ENCODE results near the gene POLR3B.
"Not testable (repeated sequence)": the region's sequence is repeated elsewhere in the genome, so short reads cannot be mapped to it uniquely, and the experiment has no call there.

Gene POLR3B

GRCh38 chr12:106359646-106360399, 2.3 kb downstream of the POLR3B start:
- Mint-ChIP-seq H3K4me3 (no peak overlapping the region), H3K4me1 (ENCODE audit: low read depth) (peaks cover 16% of the 10 kb centered on the region), H3K36me3 (ENCODE audit: low read depth) (peaks cover 4% of the 10 kb centered on the region), H3K27me3 (no peaks in the 10 kb centered on the region), H3K27ac (no peak overlapping the region), H3K9me3 (no peaks in the 10 kb centered on the region)
- intact Hi-C loops (cut with micrococcal nuclease) = loop anchor here (5.0 kb wide), 3 partner anchors 133 to 732 kb away; partner anchors contain the start of genes CRY1 and RIC8B

- H3K27ac Mint-ChIP-seq = no peak overlapping the region
- H3K4me3 Mint-ChIP-seq = no peak overlapping the region
- peaks cover 16% of the 10 kb centered on the region for H3K4me1 Mint-ChIP-seq (ENCODE audit: low read depth)
- H3K36me3 Mint-ChIP-seq (ENCODE audit: low read depth) = peaks cover 10% of the 10 kb centered on the region
- H3K27me3 Mint-ChIP-seq = no peaks in the 10 kb centered on the region
- intact Hi-C loops (cut with micrococcal nuclease) = no loop called here
- no peaks in the 10 kb centered on the region for H3K9me3 Mint-ChIP-seq
Observed at GRCh38 chr12:106360400-106360994, 2.9 kb downstream of the POLR3B start.

- intact Hi-C loops (cut with micrococcal nuclease) = no loop called here
- H3K4me1 Mint-ChIP-seq (ENCODE audit: low read depth) = peaks cover 9% of the 10 kb centered on the region
- H3K4me3 Mint-ChIP-seq = no peak overlapping the region
- H3K36me3 Mint-ChIP-seq (ENCODE audit: low read depth) = peaks cover 10% of the 10 kb centered on the region
- no peak overlapping the region for H3K27ac Mint-ChIP-seq
- H3K9me3 Mint-ChIP-seq = no peaks in the 10 kb centered on the region
- no peaks in the 10 kb centered on the region for H3K27me3 Mint-ChIP-seq
Observed at GRCh38 chr12:106362971-106363370, 5.4 kb downstream of the POLR3B start.

- Mint-ChIP-seq H3K4me3 (no peak overlapping the region), H3K27me3 (no peaks in the 10 kb centered on the region), H3K36me3 (ENCODE audit: low read depth) (peaks cover 18% of the 10 kb centered on the region), H3K4me1 (ENCODE audit: low read depth) (no peaks in the 10 kb centered on the region), H3K9me3 (no peaks in the 10 kb centered on the region), H3K27ac (no peak overlapping the region)
- intact Hi-C loops (cut with micrococcal nuclease) = no loop called here
Observed at GRCh38 chr12:106364261-106364660, 6.7 kb downstream of the POLR3B start.

GRCh38 chr12:106369624-106370346, 12.2 kb downstream of the POLR3B start:
- no peak overlapping the region for H3K27ac Mint-ChIP-seq
- H3K4me1 Mint-ChIP-seq (ENCODE audit: low read depth) = no peaks in the 10 kb centered on the region
- H3K36me3 Mint-ChIP-seq (ENCODE audit: low read depth) = peaks cover 56% of the 10 kb centered on the region
- no peaks in the 10 kb centered on the region for H3K27me3 Mint-ChIP-seq
- no peaks in the 10 kb centered on the region for H3K9me3 Mint-ChIP-seq
- intact Hi-C loops (cut with micrococcal nuclease) = no loop called here
- H3K4me3 Mint-ChIP-seq = no peak overlapping the region

- H3K36me3 Mint-ChIP-seq (ENCODE audit: low read depth) = peaks cover 85% of the 10 kb centered on the region
- H3K27me3 Mint-ChIP-seq = no peaks in the 10 kb centered on the region
- intact Hi-C loops (cut with micrococcal nuclease) = no loop called here
- H3K4me1 Mint-ChIP-seq (ENCODE audit: low read depth) = no peaks in the 10 kb centered on the region
- no peak overlapping the region for H3K4me3 Mint-ChIP-seq
- H3K27ac Mint-ChIP-seq = no peak overlapping the region
- H3K9me3 Mint-ChIP-seq = peaks cover 10% of the 10 kb centered on the region
Observed at GRCh38 chr12:106378788-106379187, 21.2 kb downstream of the POLR3B start.

GRCh38 chr12:106380954-106381353, 23.4 kb downstream of the POLR3B start:
- no peaks in the 10 kb centered on the region for H3K4me1 Mint-ChIP-seq (ENCODE audit: low read depth)
- H3K27ac Mint-ChIP-seq = no peak overlapping the region
- intact Hi-C loops (cut with micrococcal nuclease) = no loop called here
- H3K9me3 Mint-ChIP-seq = peaks cover 10% of the 10 kb centered on the region
- H3K4me3 Mint-ChIP-seq = no peak overlapping the region
- H3K27me3 Mint-ChIP-seq = no peaks in the 10 kb centered on the region
- peaks cover 82% of the 10 kb centered on the region for H3K36me3 Mint-ChIP-seq (ENCODE audit: low read depth)

GRCh38 chr12:106381866-106382265, 24.3 kb downstream of the POLR3B start:
- H3K36me3 Mint-ChIP-seq (ENCODE audit: low read depth) = peaks cover 72% of the 10 kb centered on the region

GRCh38 chr12:106386813-106387535, 29.4 kb downstream of the POLR3B start:
- Mint-ChIP-seq H3K4me1 (ENCODE audit: low read depth) (no peaks in the 10 kb centered on the region), H3K9me3 (peaks cover 4% of the 10 kb centered on the region), H3K27me3 (peaks cover 12% of the 10 kb centered on the region), H3K36me3 (ENCODE audit: low read depth) (peaks cover 37% of the 10 kb centered on the region), H3K4me3 (no peak overlapping the region), H3K27ac (no peak overlapping the region)
- intact Hi-C loops (cut with micrococcal nuclease) = loop anchor here (2.0 kb wide), 2 partner anchors 454 to 718 kb away; no protein-coding TSS in a partner anchor

More at GRCh38 chr12:106381866-106382265, 24.3 kb downstream of the POLR3B start:
- H3K27me3 Mint-ChIP-seq; H3K4me3 Mint-ChIP-seq; H3K4me1 Mint-ChIP-seq (ENCODE audit: low read depth); H3K27ac Mint-ChIP-seq; intact Hi-C loops (cut with micrococcal nuclease); H3K9me3 Mint-ChIP-seq: not testable (repeated sequence)

GRCh38 chr12:106387848-106388377, 30.4 kb downstream of the POLR3B start:
- no peaks in the 10 kb centered on the region for H3K9me3 Mint-ChIP-seq
- H3K4me3 Mint-ChIP-seq = no peak overlapping the region
- intact Hi-C loops (cut with micrococcal nuclease) = loop anchor here (2.0 kb wide), 2 partner anchors 453 to 717 kb away; no protein-coding TSS in a partner anchor
- H3K27me3 Mint-ChIP-seq = peaks cover 12% of the 10 kb centered on the region
- no peak overlapping the region for H3K27ac Mint-ChIP-seq
- no peaks in the 10 kb centered on the region for H3K4me1 Mint-ChIP-seq (ENCODE audit: low read depth)
- peaks cover 37% of the 10 kb centered on the region for H3K36me3 Mint-ChIP-seq (ENCODE audit: low read depth)

GRCh38 chr12:106389151-106389550, 31.6 kb downstream of the POLR3B start:
- no peak overlapping the region for H3K27ac Mint-ChIP-seq
- H3K4me3 Mint-ChIP-seq = no peak overlapping the region
- intact Hi-C loops (cut with micrococcal nuclease) = no loop called here
- peaks cover 12% of the 10 kb centered on the region for H3K27me3 Mint-ChIP-seq
- peaks cover 38% of the 10 kb centered on the region for H3K36me3 Mint-ChIP-seq (ENCODE audit: low read depth)
- no peaks in the 10 kb centered on the region for H3K4me1 Mint-ChIP-seq (ENCODE audit: low read depth)
- no peaks in the 10 kb centered on the region for H3K9me3 Mint-ChIP-seq

- peaks cover 7% of the 10 kb centered on the region for H3K9me3 Mint-ChIP-seq
- no peaks in the 10 kb centered on the region for H3K4me1 Mint-ChIP-seq (ENCODE audit: low read depth)
- no peak overlapping the region for H3K27ac Mint-ChIP-seq
- intact Hi-C loops (cut with micrococcal nuclease) = no loop called here
- H3K27me3 Mint-ChIP-seq = peaks cover 12% of the 10 kb centered on the region
- H3K4me3 Mint-ChIP-seq = no peak overlapping the region
- peaks cover 58% of the 10 kb centered on the region for H3K36me3 Mint-ChIP-seq (ENCODE audit: low read depth)
Observed at GRCh38 chr12:106392759-106393158, 35.2 kb downstream of the POLR3B start.

- Mint-ChIP-seq H3K4me1 (ENCODE audit: low read depth) (no peaks in the 10 kb centered on the region), H3K9me3 (no peaks in the 10 kb centered on the region), H3K27ac (no peak overlapping the region), H3K27me3 (no peaks in the 10 kb centered on the region), H3K4me3 (no peak overlapping the region), H3K36me3 (ENCODE audit: low read depth) (peaks cover 43% of the 10 kb centered on the region)
- intact Hi-C loops (cut with micrococcal nuclease) = no loop called here
Observed at GRCh38 chr12:106409878-106410277, 52.3 kb downstream of the POLR3B start.
